Kidney (tissue), 14 donors: ENCODE measurements around the gene TLE3. TPM values are rescaled to one million over a fixed set of nuclear protein-coding genes. Genes with fewer than 3 reads are reported as not detected.

ENCODE experiments used
- DNase-seq, 5 donors: peaks; one replicate each; pipeline ENCODE4 v3.0.0-alpha.2; 2013 to 2020
- FAIRE-seq: peaks from 2 replicates; lab custom pipeline; 2012; peaks lifted over from hg19 to GRCh38; lab: Jason Lieb, UNC
- H3K27ac ChIP-seq, 2 donors: one replicate each; pipeline ENCODE4 v1.7.0; 2013; ENCODE audit warnings: low read depth in 2 of 2, low read length in 2 of 2, inconsistent platforms in 1 of 2
- H3K27me3 ChIP-seq: one replicate; pipeline ENCODE4 v1.7.1; 2013; ENCODE audit warnings: low read length, inconsistent platforms; ENCODE audit not compliant: control insufficient read depth, insufficient read depth
- H3K36me3 ChIP-seq, 3 donors: one replicate each; pipeline versions ENCODE4 v1.7.0 to v1.7.1; 2013; ENCODE audit warnings: low read length in 3 of 3, control low read depth in 1 of 3, inconsistent platforms in 1 of 3; ENCODE audit not compliant: insufficient read depth in 3 of 3, control insufficient read depth in 2 of 3
- H3K4me1 ChIP-seq, 3 donors: one replicate each; pipeline versions ENCODE4 v1.7.0 to v1.7.1; 2013; ENCODE audit warnings: low read length in 3 of 3, inconsistent platforms in 1 of 3, low read depth in 1 of 3; ENCODE audit not compliant: control insufficient read depth in 2 of 3, insufficient read depth in 2 of 3
- H3K4me3 ChIP-seq, 3 donors: one replicate each; pipeline versions ENCODE4 v1.7.0 to v1.8.1; 2013; ENCODE audit warnings: low read length in 3 of 3, control low read depth in 1 of 3, inconsistent platforms in 1 of 3
- H3K9ac ChIP-seq, 3 donors: one replicate each; pipeline versions ENCODE4 v1.7.0 to v1.7.1; 2013; ENCODE audit warnings: low read length in 3 of 3, control low read depth in 1 of 3, inconsistent platforms in 1 of 3
- H3K9me3 ChIP-seq, 3 donors: one replicate each; pipeline versions ENCODE4 v1.7.0 to v1.7.1; 2013; ENCODE audit warnings: low read length in 3 of 3, control low read depth in 1 of 3, inconsistent platforms in 1 of 3; ENCODE audit not compliant: control insufficient read depth in 2 of 3, insufficient read depth in 1 of 3
- intact Hi-C: fragments of 100-400 bp; cut with DNase I; formaldehyde crosslinking; loops from one replicate; pipeline ENCODE4 v1.11.1; 2022
- polyA plus RNA-seq: library from polyadenylated mRNA; stranded (reverse); fragments of 350-450 nt; fragmentation: Illumina TruSeq; extraction: RNeasy Lipid Tissue Mini Kit (QIAGEN cat#74804); gene quantifications from one replicate; pipeline ENCODE4 v1.2.3, GENCODE V29; 2014; ENCODE audit warnings: low read depth, low replicate concordance; ENCODE audit not compliant: insufficient read depth
- total RNA-seq: library from RNA; stranded (reverse); fragmentation: NEBNext Ultra II Directional; extraction: Animal tissue kit (Norgen Biotek cat#: 25700); gene quantifications from one replicate; pipeline ENCODE4 v1.2.1, GENCODE V29; 2021
- TF ChIP-seq, protein P1 (sequence below): IDR thresholded peaks from 3 replicates; pipeline ENCODE4 v1.5.1; 2012; ENCODE audit warnings: mild to moderate bottlenecking, moderate library complexity, borderline replicate concordance; ENCODE audit not compliant: insufficient read depth; ENCODE audit errors: extremely low read depth
- donor health status: control.
- donor health status: control.
- donor health status: control.
- donor health status: control.
- donor health status: control.
- donor health status: DM: yes; HTN: yes; CAD: no.
- donor health status: Normal renal cell carcinoma (clear cell type).

TLE3 gene
- total and polyA plus RNA-seq, 2 donors from 2014 or later = 10.3 to 71.7 TPM

DNA sequence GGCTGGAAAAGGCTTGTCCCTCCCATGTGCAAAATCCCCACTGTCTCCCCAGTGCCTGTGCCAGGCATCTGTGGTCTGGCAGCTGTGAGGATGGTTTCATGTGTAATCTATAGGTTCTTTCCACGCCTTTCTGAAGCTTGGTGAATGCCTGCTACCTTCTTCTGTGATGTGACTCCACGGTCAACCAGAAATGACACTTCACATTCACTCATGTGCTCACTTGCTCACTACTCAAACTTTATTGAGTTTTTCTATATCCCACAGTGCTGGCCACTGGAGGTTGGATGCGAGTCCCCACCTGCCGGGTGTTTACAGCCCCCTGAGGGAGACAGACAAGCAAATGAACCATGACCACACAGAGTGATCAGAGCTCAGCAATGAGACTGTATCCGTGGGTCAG lies 27.9 kb upstream of the TLE3 start:
- Histone ChIP-seq H3K36me3 (no peaks in the 10 kb centered on the region), H3K27me3 (no peaks in the 10 kb centered on the region), H3K27ac (no peak overlapping the region), H3K9me3 (no peaks in the 10 kb centered on the region), H3K4me1 (peaks cover 0 to 29% (median 8%) of the 10 kb centered on the region in 3 donors), H3K4me3 (no peak overlapping the region), H3K9ac (no peak overlapping the region)
- no peak for DNase-seq
- TF ChIP-seq, protein P1, sequence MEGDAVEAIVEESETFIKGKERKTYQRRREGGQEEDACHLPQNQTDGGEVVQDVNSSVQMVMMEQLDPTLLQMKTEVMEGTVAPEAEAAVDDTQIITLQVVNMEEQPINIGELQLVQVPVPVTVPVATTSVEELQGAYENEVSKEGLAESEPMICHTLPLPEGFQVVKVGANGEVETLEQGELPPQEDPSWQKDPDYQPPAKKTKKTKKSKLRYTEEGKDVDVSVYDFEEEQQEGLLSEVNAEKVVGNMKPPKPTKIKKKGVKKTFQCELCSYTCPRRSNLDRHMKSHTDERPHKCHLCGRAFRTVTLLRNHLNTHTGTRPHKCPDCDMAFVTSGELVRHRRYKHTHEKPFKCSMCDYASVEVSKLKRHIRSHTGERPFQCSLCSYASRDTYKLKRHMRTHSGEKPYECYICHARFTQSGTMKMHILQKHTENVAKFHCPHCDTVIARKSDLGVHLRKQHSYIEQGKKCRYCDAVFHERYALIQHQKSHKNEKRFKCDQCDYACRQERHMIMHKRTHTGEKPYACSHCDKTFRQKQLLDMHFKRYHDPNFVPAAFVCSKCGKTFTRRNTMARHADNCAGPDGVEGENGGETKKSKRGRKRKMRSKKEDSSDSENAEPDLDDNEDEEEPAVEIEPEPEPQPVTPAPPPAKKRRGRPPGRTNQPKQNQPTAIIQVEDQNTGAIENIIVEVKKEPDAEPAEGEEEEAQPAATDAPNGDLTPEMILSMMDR = no peak
- FAIRE-seq = no peak
- intact Hi-C loops = no loop called here

DNA sequence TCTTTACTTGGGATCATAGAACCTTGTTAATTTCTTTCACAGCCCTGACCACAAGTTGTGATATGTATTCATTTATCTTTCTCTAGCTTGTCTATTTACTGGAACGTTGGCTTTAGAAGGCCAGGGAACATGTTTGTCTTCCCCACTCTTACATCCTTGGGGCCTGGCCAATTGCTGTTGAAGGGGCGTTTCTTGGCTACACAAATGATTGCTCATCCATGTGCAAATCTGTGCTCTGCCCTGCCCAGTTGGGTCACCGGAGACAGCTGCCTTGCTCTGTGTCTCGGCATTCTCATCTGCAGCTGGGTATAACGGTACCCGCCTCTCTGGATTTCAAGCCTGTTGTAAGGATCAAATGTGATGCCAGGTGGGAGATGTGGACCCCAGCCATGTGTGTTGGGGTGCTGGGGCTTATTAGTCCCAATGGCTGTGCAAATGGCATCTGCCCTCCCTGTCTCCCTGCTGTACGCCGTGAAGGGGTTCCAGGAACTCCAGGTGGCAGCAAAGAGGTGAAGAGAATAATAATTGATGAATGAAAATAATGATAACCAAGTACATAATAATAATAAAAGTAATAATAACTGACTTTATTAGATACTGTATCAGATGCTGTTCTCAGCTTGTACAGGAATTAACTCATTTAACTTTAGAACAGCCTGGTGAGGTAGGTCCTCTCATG lies 24.0 kb upstream of the TLE3 start:
- H3K4me3 ChIP-seq = no peak overlapping the region
- intact Hi-C loops = no loop called here
- H3K9ac ChIP-seq = no peak overlapping the region
- TF ChIP-seq, protein P1 = no peak
- FAIRE-seq = no peak
- no peaks in the 10 kb centered on the region for H3K9me3 ChIP-seq
- H3K4me1 ChIP-seq = peaks cover 0 to 18% (median 8%) of the 10 kb centered on the region in 3 donors
- H3K36me3 ChIP-seq = no peaks in the 10 kb centered on the region
- DNase-seq = peak in 1 of 5 donors; percentile 87
- H3K27me3 ChIP-seq = no peaks in the 10 kb centered on the region
- H3K27ac ChIP-seq = no peak overlapping the region

DNA sequence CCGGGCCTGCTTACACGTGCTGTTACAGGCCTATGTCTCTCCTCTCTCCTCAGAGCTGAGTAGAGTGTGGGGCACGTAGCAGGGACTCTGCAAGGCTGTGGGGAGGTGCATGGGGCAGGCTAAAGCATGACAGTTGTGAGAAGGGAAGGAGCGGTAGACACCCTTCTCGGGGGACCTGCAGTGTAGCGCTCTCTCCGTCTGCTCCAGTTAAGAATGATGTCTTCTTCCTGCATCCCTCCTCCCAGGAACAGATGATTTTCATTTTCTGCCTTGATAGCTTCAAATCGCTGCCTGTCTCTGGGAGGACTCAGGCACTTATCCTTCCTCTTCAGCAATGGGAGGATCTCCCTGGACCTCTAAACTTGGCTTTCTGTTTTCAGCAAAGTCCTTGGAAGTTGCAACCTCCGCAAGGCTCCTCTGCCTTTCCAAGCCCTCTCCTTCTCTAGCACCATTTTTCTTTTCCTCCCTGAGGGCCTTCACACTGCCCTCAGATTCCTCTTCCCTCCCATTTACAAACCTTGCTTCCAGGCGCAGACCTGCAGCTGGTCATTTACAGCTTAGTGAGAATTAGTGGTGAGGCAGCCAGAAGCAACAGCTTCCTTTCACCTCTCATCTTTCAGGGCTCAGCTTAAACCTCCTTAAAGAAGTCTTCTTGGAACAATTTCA lies 23.4 kb upstream of the TLE3 start:
- no peak overlapping the region for H3K27ac ChIP-seq
- DNase-seq (no peak), FAIRE-seq (no peak)
- no peak overlapping the region for H3K4me3 ChIP-seq
- TF ChIP-seq, protein P1 = no peak
- H3K9me3 ChIP-seq = no peaks in the 10 kb centered on the region
- no peaks in the 10 kb centered on the region for H3K36me3 ChIP-seq
- H3K4me1 ChIP-seq = peaks cover 0 to 17% (median 8%) of the 10 kb centered on the region in 3 donors
- no peaks in the 10 kb centered on the region for H3K27me3 ChIP-seq
- no peak overlapping the region for H3K9ac ChIP-seq
- intact Hi-C loops = no loop called here
